ENCODE data around the gene SLC36A2. TPM values are rescaled to one million over a fixed set of nuclear protein-coding genes. Genes with fewer than 3 reads are reported as not detected.
A peak's percentile ranks its signal among the peaks of the same experiment; 100 is the strongest.

Gene SLC36A2
- polyA plus RNA-seq, 3 donors from 2014 or later, result not detected

DNA sequence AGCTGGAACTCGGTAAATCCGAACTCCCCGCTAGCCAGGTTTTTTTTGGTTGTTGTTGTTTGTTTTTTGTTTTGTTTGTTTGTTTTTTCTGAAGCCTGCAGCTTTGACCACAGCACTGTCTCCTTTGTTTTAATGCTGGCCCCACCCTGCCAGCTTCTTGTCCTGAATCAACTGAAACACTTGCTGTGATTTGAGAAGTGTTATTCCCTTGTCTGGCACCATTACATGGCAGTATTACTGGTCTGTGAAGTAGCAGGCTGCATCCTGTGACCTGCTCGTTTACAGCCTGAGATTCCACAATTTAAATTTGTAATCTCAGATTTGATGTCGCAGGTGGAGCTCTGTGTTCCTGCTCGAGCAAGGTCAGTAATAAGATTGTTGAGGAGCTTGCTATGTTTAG, 1.4 kb upstream of the SLC36A2 start:
- H3K27ac Mint-ChIP-seq, result no peak overlapping the region
- H3K9me3 Mint-ChIP-seq, result no peaks in the 10 kb centered on the region
- H3K4me1 Mint-ChIP-seq, result no peaks in the 10 kb centered on the region
- no peak overlapping the region for H3K4me3 Mint-ChIP-seq
- no peak for DNase-seq
- peaks cover 0 to 26% (median 13%) of the 10 kb centered on the region in 3 donors for H3K27me3 Mint-ChIP-seq (ENCODE audit: low read depth in 3 of 3)
- no peaks in the 10 kb centered on the region for H3K36me3 Mint-ChIP-seq

DNA sequence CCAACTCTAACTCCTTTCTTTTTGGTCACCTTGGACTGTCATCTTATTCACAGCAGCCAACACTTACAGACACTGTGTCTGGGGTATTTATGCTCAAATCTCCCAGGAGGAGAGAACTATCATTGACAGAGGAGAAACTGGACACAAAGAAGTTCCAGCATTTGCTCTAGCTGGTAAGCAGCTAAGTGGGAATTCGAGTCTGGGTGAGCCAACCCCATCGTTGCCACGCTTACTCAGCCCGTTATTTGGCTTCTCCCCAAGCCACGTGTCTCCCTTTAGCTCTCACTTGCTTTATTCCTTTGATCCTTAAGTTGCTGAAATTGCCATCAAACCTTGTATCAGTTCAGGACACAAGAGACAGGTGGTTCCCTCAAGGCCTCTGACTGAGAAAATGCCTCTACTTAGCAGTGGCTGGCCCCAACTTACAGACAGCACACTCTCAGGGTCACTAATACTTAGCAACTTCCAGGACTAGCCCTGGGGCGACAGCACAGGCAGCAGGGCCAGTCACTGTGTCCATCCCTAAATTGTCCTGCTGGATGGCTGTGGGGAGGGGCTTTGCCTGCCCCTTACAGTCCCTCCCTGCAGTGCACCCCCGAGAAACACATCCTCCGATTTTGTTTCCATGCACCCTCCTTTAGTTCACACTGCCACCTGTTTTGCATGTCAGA, 1.4 kb downstream of the SLC36A2 start:
- Mint-ChIP-seq H3K27ac (no peak overlapping the region), H3K9me3 (no peaks in the 10 kb centered on the region), H3K4me3 (no peak overlapping the region), H3K27me3 (ENCODE audit: low read depth in 3 of 3) (peaks cover 7 to 26% (median 10%) of the 10 kb centered on the region in 3 donors), H3K36me3 (peaks cover 0 to 4% (median 0%) of the 10 kb centered on the region in 3 donors), H3K4me1 (no peaks in the 10 kb centered on the region)
- no peak for DNase-seq

DNA sequence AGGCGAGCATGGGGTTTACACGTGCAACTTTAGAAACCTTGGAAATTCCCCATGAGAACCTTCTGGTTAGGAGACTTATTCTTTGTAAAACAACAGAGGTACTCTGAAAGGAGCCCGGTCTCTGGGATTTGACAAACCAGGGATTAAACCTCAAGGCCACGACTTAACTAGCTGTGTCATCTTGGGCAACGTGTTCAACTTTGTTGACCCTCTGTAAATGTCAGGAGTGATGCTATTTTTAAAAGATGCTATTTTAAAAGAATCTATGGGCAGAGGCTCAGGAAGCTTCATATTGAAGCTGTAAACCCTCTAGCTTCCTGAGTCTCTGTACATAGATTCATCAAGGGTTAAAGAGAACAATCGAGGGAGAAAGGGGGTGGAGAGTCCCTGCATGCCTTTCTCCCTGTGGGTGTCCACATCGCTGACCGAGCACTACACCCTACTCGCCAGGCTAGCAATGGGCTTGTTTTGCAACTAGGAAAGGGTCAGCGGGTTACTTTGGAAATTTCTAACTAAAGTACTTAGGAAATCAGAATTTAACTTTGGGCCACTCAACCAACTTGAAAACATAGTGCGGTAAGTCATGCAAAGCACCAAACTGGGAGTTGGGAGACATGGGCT, 2.1 kb downstream of the SLC36A2 start:
- H3K36me3 Mint-ChIP-seq, result peaks cover 0 to 4% (median 0%) of the 10 kb centered on the region in 3 donors
- peaks cover 9 to 25% (median 10%) of the 10 kb centered on the region in 3 donors for H3K27me3 Mint-ChIP-seq (ENCODE audit: low read depth in 3 of 3)
- no peak for DNase-seq
- H3K27ac Mint-ChIP-seq, result no peak overlapping the region
- H3K4me1 Mint-ChIP-seq, result no peaks in the 10 kb centered on the region
- no peaks in the 10 kb centered on the region for H3K9me3 Mint-ChIP-seq
- H3K4me3 Mint-ChIP-seq, result no peak overlapping the region

DNA sequence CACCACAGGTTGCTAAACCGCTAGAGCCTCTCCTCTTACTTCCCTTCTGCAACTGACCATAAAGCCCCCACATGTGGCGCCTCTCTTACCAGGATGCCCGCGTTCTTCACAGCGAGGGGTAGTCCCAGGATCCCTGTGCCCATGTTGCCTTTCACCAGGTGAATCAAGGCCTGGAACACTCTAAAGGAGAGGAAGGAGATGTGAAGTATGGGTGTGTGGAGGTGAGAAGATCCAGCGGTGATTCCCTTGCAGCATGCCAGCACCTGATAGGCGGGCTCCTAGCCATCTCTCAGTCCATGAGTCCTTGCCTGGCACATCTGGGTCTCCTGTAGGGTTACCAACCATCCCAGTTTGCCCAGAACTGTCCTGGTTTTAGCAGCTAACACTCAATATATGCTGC, 3.3 kb downstream of the SLC36A2 start:
- peaks cover 8 to 21% (median 10%) of the 10 kb centered on the region in 3 donors for H3K27me3 Mint-ChIP-seq (ENCODE audit: low read depth in 3 of 3)
- H3K4me3 Mint-ChIP-seq, result no peak overlapping the region
- H3K27ac Mint-ChIP-seq, result no peak overlapping the region
- peaks cover 3 to 8% of the 10 kb centered on the region in 2 donors for H3K4me1 Mint-ChIP-seq
- DNase-seq, result no peak
- H3K9me3 Mint-ChIP-seq, result no peaks in the 10 kb centered on the region
- peaks cover 0 to 4% (median 0%) of the 10 kb centered on the region in 3 donors for H3K36me3 Mint-ChIP-seq

DNA sequence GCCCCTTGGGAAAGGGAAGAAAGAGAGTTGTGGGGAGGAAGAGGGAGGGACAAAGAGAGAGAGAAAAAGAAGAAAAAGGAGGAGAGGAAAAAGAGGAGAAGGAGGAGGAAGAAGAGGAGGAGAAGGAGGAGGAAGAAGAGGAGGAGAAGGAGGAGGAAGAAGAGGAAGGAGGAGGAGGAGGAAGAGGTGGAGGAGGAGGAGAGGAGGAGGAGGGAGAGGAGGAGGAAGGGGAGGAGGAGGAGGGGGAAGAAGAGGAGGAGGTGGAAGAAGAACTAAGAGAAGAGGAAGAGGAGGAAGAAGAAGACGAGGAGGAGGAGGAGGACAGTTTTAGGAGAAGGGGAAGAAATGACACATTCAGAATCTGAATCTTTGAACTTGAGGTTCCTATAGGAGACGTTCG, 7.4 kb downstream of the SLC36A2 start:
- Mint-ChIP-seq H3K4me1 (peaks cover 14 to 27% of the 10 kb centered on the region in 2 donors), H3K27ac (no peak overlapping the region), H3K4me3 (no peak overlapping the region), H3K9me3 (peaks cover 0 to 3% (median 0%) of the 10 kb centered on the region in 6 donors), H3K27me3 (ENCODE audit: low read depth in 3 of 3) (peaks cover 3 to 12% (median 10%) of the 10 kb centered on the region in 3 donors), H3K36me3 (peaks cover 0 to 4% (median 0%) of the 10 kb centered on the region in 3 donors)
- no peak for DNase-seq

DNA sequence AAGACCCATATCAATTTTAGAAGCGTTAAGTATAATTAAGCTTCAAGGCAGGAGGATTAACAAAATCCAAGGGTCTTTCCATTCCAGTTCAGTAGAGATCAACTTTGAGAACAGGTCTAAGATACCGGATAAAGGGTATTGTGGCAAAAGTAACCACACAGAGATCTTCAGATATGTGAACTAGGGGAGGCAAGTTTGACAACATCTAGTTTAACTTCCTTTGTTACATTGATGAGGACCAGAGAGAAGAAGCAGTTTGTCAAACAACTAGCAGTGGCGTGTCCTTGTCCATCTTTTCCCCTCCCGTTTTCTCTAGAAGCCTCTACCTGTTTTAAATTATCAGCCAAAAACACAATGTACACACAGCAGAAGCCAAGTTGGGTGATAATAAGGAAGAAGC, 8.6 kb downstream of the SLC36A2 start:
- H3K4me3 Mint-ChIP-seq, result peak overlapping the region; percentile 42 to 80 (median 59)
- H3K27ac Mint-ChIP-seq, result peak overlapping the region; percentile 2 to 85 (median 78)

DNA sequence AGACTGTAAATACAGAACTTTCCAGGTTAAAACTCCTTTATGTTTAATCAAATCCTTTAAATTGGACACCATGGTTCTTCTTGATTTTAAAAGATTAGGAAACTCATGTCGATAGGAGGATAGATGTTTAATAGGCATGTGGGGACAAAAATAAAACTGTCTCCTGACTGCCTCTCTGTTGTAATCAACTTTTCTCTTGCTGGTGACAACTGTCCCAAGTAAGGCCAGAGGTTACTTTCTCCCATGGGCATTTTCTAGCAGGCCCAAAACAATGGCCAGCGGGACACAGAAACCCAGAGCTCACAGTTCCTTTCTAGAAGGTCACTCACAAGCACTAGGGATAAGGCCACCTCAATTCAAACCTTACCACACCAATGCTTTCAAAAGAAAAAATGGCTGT, 14.5 kb downstream of the SLC36A2 start:
- H3K27ac Mint-ChIP-seq, result no peak overlapping the region
- no peaks in the 10 kb centered on the region for H3K9me3 Mint-ChIP-seq
- H3K4me1 Mint-ChIP-seq, result peaks cover 5 to 16% of the 10 kb centered on the region in 2 donors
- H3K36me3 Mint-ChIP-seq, result no peaks in the 10 kb centered on the region
- no peak for DNase-seq
- H3K4me3 Mint-ChIP-seq, result no peak overlapping the region
- H3K27me3 Mint-ChIP-seq (ENCODE audit: low read depth in 3 of 3), result peaks cover 0 to 2% (median 2%) of the 10 kb centered on the region in 3 donors

More for the DNA sequence above, 8.6 kb downstream of the SLC36A2 start:
- H3K9me3 Mint-ChIP-seq, result peaks cover 0 to 3% (median 0%) of the 10 kb centered on the region in 6 donors
- peaks cover 3 to 10% (median 10%) of the 10 kb centered on the region in 3 donors for H3K27me3 Mint-ChIP-seq (ENCODE audit: low read depth in 3 of 3)
- peak; percentile 7 to 33 (median 25) for DNase-seq
- peaks cover 0 to 4% (median 0%) of the 10 kb centered on the region in 3 donors for H3K36me3 Mint-ChIP-seq
- H3K4me1 Mint-ChIP-seq, result peaks cover 14 to 27% of the 10 kb centered on the region in 2 donors

DNA sequence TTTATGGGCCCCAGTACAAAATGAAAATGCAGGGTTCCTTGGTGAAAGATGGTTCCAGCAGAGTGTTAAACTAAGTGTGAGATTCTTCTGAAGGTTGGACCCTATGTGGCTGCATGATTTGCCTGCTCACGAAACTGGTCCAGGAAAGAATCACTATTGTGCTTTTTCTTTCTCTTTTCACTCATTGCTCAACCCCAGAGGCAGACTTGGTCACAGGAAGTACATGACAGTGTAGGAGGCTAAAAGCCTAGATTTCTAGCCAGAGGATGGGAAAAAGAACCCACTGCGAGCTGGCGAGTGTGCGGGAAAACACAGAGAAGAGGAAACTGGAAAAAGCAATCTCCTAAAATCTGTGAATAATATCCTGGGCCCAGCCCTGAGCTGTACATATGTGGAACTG, 18.6 kb downstream of the SLC36A2 start:
- DNase-seq, result no peak
- Mint-ChIP-seq H3K27ac (peak overlapping the region in 3 of 6 donors; percentile 1 to 59 (median 17)), H3K4me1 (peaks cover 2 to 9% of the 10 kb centered on the region in 2 donors), H3K27me3 (ENCODE audit: low read depth in 3 of 3) (peaks cover 0 to 6% (median 5%) of the 10 kb centered on the region in 3 donors), H3K9me3 (no peaks in the 10 kb centered on the region), H3K4me3 (no peak overlapping the region), H3K36me3 (no peaks in the 10 kb centered on the region)

DNA sequence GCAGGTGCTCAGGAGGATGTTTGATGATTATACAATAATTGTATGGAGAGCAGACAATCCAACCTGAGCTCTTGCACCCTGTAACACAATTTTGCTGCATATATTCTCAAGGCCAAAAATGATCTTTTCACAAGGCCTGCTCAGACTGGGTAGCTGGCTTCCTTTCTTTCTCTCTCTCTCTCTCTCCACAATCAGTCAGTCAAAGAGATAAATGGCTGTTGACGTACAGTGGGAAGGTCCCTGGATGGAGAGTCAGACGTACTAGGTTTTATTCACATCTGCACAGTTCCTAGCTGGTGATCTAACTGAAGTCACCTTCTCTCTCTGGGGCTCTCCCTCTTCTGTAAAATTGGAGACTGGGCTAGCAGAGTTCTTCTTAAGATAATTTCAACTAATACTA, 19.8 kb downstream of the SLC36A2 start:
- Mint-ChIP-seq H3K4me3 (no peak overlapping the region), H3K4me1 (peaks cover 2 to 9% of the 10 kb centered on the region in 2 donors), H3K27ac (no peak overlapping the region), H3K36me3 (no peaks in the 10 kb centered on the region), H3K27me3 (ENCODE audit: low read depth in 3 of 3) (peaks cover 0 to 10% (median 7%) of the 10 kb centered on the region in 3 donors), H3K9me3 (no peaks in the 10 kb centered on the region)
- DNase-seq, result no peak

DNA sequence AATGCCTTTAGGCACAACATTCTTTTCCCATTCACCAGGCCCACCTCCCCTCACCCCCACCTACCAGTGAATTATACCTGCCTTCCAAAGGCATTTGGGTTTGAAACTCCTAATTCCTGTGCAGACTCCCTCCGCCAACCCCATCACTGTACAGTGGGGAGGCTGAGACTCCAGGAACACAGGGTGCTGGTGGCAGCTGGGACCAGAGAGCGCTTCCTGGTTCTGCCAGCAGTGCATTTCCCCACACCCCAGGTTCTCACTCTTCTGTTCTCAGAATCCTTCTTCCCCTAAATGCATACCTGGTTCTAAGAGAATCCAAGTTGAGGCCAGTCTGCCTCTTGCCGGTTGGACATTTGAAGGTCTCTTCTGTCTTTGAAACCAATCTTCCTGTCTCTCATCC, 21.1 kb downstream of the SLC36A2 start:
- Mint-ChIP-seq H3K4me3 (no peak overlapping the region), H3K27me3 (ENCODE audit: low read depth in 3 of 3) (peaks cover 2 to 14% (median 7%) of the 10 kb centered on the region in 3 donors), H3K27ac (no peak overlapping the region), H3K4me1 (peaks cover 2 to 9% of the 10 kb centered on the region in 2 donors), H3K36me3 (no peaks in the 10 kb centered on the region), H3K9me3 (no peaks in the 10 kb centered on the region)
- no peak for DNase-seq

DNA sequence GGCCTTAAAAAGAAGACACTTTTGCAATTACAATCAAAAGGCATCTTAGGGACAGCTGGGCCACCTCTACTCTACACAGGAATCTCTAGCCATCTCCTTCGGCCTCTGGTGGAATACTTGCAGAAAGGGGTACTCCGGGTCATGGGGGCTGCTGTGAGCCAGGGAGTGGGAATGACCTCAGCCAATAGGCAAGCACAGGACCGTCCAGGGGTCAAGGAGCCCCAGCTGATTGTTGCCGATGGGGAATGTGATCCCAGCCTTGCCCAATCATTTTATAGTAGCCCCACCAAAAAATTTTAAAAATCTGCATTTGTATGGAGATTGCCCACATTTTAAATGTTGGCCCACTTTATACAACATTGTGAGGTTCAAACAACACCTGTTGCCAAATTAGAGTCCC, 26.9 kb downstream of the SLC36A2 start:
- H3K27ac Mint-ChIP-seq, result no peak overlapping the region
- no peaks in the 10 kb centered on the region for H3K4me1 Mint-ChIP-seq
- H3K36me3 Mint-ChIP-seq, result no peaks in the 10 kb centered on the region
- H3K4me3 Mint-ChIP-seq, result no peak overlapping the region
- no peak for DNase-seq
- H3K9me3 Mint-ChIP-seq, result no peaks in the 10 kb centered on the region
- H3K27me3 Mint-ChIP-seq (ENCODE audit: low read depth in 3 of 3), result peaks cover 4 to 14% (median 5%) of the 10 kb centered on the region in 3 donors

DNA sequence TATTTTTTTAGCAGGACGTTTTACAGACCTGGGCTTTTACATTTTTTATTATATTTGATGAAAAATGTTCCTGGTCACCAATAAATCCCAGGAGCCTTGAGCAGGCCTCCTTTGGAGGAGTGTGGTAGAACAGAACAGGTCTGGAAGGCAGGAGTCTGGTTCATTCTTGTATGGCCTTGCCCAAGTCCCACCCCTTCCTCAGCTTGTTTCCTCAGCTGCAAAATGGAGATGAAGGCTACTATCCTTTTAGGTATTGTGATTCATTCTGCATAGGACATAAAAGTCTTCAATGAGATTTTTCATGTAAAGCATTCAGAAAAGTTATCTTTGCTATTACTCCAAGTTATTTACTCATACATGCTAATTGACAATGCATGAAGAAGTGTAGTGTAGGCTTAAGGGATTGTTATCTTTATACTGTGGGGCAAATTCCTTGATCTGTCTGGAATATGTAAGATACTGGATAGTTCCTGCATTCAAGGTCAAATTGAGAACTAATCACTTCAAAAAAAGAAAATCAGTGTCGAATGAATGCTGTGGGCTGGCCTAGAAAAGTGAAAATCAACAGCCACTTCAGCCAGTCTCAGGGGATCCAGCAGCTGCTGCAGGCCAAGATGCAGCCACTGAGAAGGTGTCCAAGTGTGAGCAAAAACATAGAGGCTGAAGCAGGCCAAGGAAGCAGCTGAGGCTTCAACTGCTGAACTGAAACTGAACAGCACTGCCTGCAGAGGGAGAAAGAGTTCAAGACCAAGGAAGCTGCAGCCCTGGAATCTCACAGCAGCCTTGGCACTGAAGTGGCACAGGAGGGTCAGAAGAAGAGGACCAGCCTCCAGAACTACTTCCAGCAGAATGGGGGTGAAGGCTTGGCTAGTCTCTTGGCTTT, 28.3 kb downstream of the SLC36A2 start:
- Mint-ChIP-seq H3K27ac (no peak overlapping the region), H3K36me3 (no peaks in the 10 kb centered on the region), H3K4me3 (no peak overlapping the region), H3K9me3 (no peaks in the 10 kb centered on the region), H3K27me3 (ENCODE audit: low read depth in 3 of 3) (peaks cover 4 to 19% (median 5%) of the 10 kb centered on the region in 3 donors), H3K4me1 (no peaks in the 10 kb centered on the region)
- no peak for DNase-seq

DNA sequence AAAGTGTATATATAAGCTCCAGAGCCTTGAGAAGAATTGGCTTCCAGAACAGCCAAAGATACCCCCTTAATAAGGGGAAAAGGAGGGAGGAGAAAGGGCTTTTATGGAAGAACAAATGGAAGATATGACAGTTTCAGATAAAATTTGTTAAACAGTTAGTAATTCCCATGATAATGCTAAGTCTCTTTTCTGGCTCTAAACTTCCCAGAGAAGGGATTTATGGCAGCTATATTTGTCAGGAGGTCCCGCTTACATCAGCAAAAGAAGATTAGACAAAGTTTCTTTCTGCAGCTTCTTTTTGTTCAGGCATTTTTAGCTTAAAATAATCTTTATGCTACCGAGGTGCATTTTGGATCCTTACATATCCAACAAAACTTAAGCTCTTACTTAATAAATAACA, 29.5 kb downstream of the SLC36A2 start:
- no peak overlapping the region for H3K4me3 Mint-ChIP-seq

More for the DNA sequence above, 29.5 kb downstream of the SLC36A2 start:
- no peak for DNase-seq
- Mint-ChIP-seq H3K4me1 (no peaks in the 10 kb centered on the region), H3K27me3 (ENCODE audit: low read depth in 3 of 3) (peaks cover 2 to 17% (median 5%) of the 10 kb centered on the region in 3 donors), H3K36me3 (no peaks in the 10 kb centered on the region), H3K27ac (no peak overlapping the region), H3K9me3 (no peaks in the 10 kb centered on the region)

All from immature natural killer cell (primary cell).